HG03060 (cell line): Measurements from ENCODE around the gene GFOD1.
A peak's percentile ranks its signal among the peaks of the same experiment; 100 is the strongest.
"Not testable (repeated sequence)": the region's sequence is repeated elsewhere in the genome, so short reads cannot be mapped to it uniquely, and the experiment has no call there.

ENCODE experiments used
- ATAC-seq: cut with Tn5 transposase; IDR thresholded peaks from one replicate; pipeline ENCODE4 v1.9.1; 2021; ENCODE audit warnings: low read depth, moderate number of reproducible peaks; ENCODE audit not compliant: unreplicated experiment

The GFOD1 gene

DNA sequence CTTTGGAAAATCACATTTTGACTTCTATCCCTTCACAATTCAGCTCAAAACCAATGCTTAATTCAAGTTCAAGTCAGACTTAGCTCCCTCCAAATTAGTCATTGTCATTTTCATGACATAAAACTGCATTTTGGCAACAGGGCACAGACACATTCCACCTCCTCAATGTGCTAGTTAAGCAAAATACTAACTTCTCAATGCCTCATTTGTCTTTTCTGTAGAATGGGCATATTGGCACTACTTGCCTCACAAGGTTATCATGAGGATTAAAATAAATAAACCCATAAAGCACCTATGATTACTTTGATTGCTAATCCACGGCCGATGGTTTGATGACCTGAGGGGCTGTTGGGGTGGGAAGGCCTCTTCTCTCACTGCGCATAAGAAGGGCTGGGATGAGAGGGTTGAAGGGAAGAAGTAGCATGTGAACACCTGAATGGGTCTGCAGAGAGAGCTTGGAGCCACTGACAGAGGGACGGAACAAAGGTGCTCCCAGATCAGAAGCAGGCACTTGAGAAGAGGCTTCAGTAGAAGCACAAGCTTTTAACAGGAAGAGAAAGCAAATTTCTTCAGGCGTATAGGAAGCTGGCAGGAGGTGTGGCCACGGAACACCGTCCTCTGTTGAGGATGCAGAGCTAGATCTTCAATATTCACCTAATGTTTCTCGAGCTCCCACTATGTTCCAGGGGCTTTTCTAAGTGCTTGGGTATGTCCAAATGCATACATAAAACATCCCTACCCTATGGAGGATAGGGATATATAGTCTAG lies 147.4 kb downstream of the GFOD1 start:
- no peak for ATAC-seq

DNA sequence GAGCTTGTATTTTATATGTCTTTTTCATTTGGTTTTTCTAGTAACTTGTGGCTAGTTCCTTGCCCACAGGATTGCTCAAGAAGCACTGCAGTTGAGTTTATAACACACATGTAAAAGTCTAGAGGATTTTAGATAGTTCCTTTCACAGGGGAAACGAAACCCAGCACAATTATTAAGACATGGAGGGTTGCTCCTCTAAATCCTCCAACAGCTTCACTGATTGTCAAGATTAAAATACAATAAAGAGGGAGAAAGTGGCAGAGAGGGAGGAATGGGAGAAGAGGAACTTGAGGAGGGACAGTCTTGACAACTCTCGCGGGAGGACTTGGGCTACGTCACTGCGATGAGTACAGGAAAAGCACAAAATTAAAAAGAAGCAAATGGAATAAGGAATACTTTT lies 149.4 kb downstream of the GFOD1 start:
- no peak for ATAC-seq

DNA sequence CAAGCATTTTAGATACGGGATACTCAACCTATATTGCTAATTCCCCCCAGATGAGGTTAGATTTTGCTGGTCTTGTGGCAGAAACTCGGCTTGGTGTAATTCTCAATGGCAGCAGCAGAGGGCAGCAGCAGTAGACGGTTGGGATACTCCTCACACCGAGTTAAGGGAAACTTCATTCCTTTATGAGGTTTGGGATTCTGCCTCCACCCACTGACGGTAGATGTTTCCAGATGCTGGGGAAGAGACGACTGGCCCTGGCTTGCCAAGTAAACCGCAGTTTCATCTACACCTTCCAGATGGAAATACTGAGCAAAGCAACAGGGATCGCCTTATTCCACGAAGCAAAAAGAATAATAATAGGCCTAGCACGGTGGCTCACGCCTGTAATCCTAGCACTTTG lies 150.8 kb downstream of the GFOD1 start:
- ATAC-seq = no peak

DNA sequence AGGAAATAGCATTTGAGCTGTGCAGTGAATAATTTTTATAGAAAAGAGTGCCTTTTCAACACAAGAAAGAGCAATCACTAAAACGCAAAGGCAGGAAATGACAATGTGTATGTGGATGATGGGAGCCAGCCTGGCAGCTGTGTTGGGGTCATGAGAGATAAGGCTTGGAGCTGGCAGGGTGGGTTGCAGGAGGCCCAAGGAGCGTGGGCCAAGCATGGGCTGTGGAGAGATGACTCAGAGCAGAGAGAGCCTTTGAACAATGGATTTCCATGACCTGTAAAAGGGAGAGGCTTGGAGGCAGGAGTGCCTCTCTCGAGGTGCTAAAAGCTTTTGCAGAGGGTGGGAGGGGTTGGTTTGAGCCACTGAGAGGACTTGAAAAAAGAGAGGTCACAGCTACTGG lies 152.4 kb downstream of the GFOD1 start:
- no peak for ATAC-seq

DNA sequence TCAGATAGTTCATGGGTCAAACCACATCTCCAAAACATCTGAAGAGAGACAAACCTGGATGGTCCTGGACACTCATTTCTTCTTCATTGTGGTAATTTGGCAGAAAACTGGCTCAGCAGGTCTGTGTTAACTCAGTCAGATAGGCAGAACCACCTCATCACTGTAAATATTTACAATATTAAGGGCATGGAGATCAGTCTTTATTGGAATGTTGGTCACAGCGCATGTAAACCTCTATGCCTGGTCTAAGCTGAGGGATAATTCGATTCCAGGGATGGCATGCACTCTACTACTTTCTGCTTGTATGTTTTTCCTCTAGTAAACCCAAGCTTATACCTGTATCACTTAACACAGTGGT lies 155.1 kb downstream of the GFOD1 start:
- no peak for ATAC-seq

DNA sequence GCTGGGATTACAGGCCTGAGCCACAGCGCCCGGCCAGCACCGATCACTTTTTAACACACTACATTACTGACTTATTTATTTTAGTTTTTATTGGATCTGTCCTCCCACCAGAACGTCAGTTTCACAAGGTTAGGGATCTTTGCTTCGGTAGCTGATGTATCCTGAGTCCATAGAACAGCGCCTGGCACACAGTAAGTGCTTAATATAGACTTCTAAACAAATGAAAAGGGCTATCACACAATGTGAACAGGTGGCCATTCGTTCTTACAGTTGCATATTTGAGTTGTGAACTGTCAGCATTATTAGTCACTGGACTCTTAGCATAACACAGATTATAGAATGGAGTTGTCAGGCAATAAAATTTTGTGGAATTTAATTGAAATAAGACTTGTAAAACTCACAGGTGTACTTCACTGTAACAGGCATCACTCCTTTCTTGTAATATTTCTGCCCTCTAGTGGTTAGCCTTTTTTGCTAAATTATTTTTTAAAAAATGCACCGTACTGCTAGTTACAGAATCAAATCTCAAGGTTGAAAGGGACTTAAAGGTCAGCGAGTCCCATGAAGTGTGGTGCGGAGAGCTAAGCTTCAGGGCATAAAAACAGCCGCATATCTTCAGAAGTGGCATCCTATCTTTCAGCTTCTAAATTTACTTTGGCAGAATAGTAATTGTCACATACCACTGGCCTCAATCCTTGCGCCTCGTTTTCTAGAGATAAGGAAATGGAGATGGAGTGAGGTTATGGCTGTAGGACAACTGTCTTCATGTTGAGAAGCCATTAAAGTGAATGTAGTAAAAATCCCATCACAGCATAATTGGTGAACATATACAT lies 155.7 kb downstream of the GFOD1 start:
- no peak for ATAC-seq

DNA sequence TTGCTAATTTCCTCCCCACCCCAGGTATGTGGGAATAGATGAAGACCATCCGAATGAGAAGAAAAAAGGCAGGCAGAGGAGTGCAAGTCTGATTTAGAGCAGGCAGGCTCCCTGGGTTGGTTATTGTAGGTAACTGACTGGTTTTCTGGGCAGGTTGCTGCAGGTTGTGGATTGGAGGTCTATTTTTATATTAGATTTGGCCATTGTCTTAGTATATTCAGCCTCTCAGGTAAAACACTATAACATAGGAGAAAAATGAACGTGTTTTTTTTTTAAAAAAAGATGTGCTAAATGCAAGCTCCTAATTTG lies 158.6 kb downstream of the GFOD1 start:
- no peak for ATAC-seq

DNA sequence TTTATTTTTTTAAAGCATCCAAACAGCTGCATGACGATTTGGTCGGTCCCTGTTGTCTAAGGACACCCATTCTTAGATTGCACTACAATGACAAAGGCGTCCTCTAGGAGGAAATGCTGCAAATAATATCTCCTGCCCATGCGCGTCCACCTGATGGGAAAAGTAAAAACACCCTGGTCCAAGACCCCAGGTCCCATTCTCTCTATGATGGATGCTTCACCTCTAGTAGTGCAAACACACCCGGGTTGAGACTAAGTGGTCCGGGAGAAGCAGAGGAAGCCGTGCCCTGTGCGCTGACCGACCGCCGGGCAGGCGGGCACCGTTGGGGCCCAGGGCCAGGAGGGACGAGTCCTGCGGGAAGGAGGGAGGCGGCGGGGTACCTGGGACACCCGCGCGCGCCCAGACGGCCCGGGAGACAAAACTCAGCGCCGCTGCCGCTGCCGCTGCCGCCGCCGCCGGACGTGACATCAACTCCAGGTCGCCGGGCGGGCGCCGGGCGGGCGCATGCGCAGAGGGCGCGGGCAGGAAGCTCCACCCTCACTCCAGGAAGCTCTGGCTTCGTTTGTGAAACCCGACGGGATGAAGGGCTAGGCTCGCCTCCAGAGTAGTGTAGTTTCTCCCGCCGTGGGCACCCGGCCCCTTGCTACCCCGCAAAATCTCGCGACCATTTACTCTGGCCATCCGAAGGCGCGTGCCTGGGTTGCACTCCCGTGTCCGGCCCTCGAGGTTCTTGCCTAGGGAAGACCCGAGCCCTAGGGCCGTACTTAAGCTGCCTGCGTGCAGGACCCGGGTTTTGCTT lies 159.1 kb downstream of the GFOD1 start, which contains the start of gene TBC1D7:
TBC1D7 (minus strand) TSS at position 462 of the 799 bp plus-strand sequence. CDS start 1,639 bp downstream, outside the sequence.
- ATAC-seq = peak; percentile 74

DNA sequence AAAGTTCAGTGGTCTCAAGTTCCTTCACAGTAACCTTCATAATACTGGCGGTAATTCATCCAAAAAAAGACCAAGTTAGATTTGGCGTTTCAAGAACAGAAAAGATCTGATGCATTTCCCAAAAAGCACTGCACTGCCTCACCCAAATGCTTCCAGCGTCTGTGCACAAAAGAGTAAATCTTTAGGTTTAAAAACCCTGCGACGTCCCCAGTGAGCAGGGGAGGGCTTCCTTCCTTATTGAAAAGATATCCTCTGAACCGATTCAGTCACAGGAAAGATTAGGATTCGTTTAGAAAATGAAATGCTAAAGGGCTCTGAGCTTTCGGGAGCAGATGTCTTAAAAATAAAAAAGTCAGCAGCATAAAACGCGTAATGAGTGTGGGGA lies 159.7 kb downstream of the GFOD1 start:
- no peak for ATAC-seq

DNA sequence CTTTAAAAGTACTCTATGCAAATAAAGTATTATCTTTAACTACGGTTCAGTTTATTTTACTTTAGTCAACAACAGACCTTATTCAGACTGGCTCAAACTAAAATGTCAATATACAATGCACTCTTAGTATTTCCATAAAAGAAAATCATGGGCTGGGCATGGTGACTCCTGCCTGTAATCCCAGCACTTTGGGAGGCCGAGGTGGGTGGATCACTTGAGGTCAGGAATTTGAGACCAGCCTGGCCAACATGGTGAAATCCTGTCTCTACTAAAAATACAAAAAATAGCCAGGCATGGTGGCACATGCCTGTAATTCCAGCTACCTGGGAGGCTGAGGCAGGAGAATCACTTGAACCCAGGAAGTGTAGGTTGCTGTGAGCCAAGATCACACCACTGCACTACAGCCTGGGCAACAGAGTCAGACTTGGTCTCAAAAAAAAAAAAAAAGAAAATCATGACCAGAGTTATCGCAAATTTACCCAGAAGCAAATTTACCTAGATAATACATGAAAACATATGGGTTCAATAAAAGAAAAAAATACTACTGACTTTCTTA lies 161.3 kb downstream of the GFOD1 start:
- ATAC-seq = not testable (repeated sequence)

DNA sequence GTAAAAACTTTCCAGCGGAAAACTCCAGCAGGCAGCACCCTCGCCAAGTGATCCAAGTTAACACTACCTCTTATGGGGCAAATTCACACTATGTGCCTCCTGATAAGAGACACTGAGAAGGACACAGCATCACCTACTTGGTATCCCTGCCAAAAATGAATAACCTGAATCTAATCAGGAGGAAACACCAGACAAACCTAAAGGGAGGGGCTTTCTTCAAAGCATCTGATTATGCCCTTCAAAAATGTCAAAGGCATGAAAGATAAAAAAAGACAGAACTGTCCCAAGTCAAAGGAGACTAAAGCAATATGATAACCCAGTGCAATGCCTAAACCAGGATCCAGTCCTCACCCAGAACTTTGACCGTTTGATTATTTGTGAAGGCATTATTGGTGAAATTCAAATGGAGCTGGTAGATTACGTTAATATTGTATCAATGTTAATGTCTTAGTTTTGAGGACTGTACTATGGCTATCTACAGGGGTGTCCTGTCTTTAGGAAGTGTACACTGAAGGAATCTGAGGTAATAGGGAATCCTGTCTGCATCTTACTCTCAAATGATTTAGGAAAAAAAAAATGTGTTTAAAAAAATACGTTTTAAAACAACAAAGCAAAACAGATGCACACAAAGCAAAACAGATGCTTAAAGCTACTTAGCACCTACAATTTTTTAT lies 167.4 kb downstream of the GFOD1 start:
- no peak for ATAC-seq

DNA sequence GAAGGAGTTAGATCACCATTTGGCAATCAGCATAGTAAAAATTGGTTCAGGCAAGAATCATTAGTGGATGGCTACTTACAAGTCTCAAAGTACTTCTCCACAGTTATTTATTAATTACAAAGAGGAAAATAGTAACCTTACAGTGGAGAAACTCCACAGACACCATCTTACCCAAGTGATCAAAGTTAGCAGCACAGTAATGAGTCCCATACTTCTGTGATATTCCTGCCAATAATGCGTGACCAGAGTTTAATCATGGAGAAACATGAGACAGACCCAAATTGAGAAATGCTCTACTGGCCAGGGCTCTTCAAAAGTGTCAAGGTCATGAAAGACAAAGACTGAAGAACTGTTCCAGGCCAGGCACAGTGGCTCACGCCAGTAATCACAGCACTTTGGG lies 168.6 kb downstream of the GFOD1 start:
- ATAC-seq = no peak

DNA sequence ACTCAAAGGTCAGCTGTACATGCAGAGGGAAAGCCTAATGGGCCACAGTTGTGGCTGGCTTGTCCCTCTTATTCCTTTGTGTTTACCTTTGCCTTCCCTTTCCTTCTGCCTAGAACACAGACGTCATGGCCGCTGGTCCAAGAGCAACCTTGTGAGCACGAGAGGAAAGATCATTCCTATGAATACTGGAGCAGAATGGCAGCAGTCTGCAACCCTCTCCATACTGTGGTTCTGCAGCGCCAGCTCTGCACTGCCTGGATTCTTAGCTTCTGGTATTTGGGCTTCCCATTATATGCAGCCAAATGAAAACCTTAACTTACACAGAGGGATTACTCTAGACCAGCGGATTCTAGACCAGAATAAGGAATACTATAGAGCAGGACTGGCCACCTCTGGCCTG lies 171.5 kb downstream of the GFOD1 start:
- no peak for ATAC-seq

DNA sequence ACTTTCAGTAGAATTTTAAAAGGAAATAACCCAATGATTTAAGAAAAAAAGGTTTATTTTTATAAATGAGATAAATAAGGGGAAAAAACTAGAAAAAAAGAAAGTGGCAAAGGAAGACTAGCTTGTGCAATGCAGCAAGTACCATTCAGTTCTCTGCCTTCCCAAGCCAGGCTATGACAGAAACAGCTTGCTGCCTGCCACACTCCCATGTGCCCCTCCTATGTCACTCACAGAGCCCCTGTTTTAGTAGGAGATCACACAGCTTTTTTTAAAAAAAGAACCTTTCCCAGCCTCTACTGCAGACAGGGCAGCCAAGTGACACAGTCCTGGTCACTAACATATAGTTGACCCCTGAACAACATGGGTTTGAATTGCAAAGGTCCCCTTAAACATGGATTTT lies 172.6 kb downstream of the GFOD1 start:
- no peak for ATAC-seq

DNA sequence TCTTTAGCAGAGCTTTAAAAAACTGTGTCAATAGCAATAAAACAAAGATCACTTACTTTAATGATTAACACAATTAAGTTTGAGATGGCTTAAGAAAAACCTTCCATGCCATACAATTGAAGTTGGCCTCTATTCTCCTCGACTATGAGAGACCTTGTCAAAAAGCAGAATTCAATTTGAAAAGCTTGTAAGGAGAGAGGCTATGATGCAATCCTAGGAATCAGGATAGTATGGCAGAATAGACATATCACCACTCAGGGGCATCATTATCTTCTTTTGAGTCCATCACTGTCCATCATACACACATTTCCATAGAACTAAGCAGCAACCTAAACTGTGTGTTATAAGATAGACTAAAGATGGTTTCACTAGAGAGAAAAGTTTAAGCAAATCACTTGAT lies 176.2 kb downstream of the GFOD1 start:
- ATAC-seq = no peak

DNA sequence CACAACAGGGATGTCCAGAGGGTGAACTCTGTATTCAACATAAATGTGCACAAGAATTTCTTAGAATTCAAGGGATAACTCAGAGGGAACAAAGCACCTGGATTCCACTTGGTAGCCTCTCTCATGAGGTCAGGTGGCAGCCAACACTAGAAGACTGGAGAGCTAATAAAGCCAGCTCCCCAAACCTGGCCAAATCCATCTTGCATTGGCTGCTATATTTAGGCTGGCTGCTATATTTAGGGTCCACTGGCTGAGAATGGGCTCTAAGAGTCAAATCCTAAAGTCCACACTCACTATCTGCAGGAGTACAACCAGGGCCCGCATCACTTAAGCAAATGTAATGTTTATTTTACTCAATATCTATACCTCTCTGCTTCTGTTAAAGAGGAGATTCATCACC lies 179.1 kb downstream of the GFOD1 start:
- no peak for ATAC-seq
